ENCODE data around the gene MYO5B. TPM values are rescaled to one million over a fixed set of nuclear protein-coding genes. Genes with fewer than 3 reads are reported as not detected.
A peak's percentile ranks its signal among the peaks of the same experiment; 100 is the strongest.

MYO5B gene
- total and polyA plus RNA-seq, 2 of the 4 experiments (the other 2 are of a cell fraction), result 0.24 to 0.54 TPM

DNA sequence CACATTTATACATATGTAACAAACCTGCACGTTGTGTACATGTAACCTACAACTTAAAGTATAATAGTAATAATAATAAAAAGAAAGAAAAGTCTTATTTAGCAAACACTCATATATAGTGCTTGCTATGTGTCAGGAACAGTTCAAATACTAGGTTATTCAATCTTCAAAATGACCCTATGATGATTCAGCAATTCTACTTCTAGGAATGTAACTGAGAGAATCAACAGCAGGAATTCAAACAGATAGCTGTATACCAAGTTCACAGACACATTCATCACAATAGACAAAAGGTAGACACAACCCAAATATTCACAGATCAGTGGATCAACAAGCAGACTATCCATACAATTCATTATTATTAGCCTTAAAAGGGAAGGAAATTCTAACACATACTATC is 69.5 kb downstream of the MYO5B start:
- Histone ChIP-seq H2BK20ac (ENCODE audit: low read depth, low read length) (no peak overlapping the region), H3K4me3 (ENCODE audit: insufficient read depth, low read depth, low read length) (no peak overlapping the region), H3K18ac (ENCODE audit: low read depth, low read length) (no peak overlapping the region), H3K4me2 (ENCODE audit: low read depth, low read length) (no peak overlapping the region), H3K27ac (ENCODE audit: insufficient read depth, low read length) (no peak overlapping the region), H2BK5ac (ENCODE audit: low read depth, low read length, poor library complexity, severe bottlenecking) (no peak overlapping the region), H3K9ac (ENCODE audit: low read depth, low read length) (no peak overlapping the region), H3K9me1 (ENCODE audit: insufficient read depth, low read length) (no peaks in the 10 kb centered on the region), H4K5ac (ENCODE audit: low read depth, low read length) (no peak overlapping the region), H3K4ac (ENCODE audit: low read depth, low read length) (no peak overlapping the region), H3K23ac (ENCODE audit: low read depth, low read length) (no peak overlapping the region), H2BK120ac (ENCODE audit: low read depth, low read length) (no peak overlapping the region), H2AK9ac (replicated peaks; ENCODE audit: low read depth, low read length, poor library complexity) (no peak overlapping the region), H4K20me1 (ENCODE audit: insufficient read depth, low read length) (no peaks in the 10 kb centered on the region), H3K79me1 (ENCODE audit: low read depth in 1 of 2, low read length in 2 of 2) (no peaks in the 10 kb centered on the region), H3K27me3 (ENCODE audit: control insufficient read depth, insufficient read depth, low read length) (no peaks in the 10 kb centered on the region), H2BK15ac (ENCODE audit: low read depth, low read length) (no peak overlapping the region), H3K36me3 (ENCODE audit: control insufficient read depth, insufficient read depth, low read length) (no peaks in the 10 kb centered on the region), H3K4me1 (ENCODE audit: control insufficient read depth, insufficient read depth, low read length) (no peaks in the 10 kb centered on the region), H4K8ac (ENCODE audit: low read depth in 2 of 2, low read length in 2 of 2) (no peak overlapping the region), H3K56ac (ENCODE audit: extremely low read depth, insufficient read depth, low read length) (no peak overlapping the region), H3K14ac (replicated peaks; ENCODE audit: low read depth, low read length) (no peak overlapping the region), H4K91ac (ENCODE audit: insufficient read depth, low read depth, low read length) (no peak overlapping the region), H3K9me3 (ENCODE audit: control insufficient read depth, insufficient read depth, low read length) (no peaks in the 10 kb centered on the region), H2AK5ac (ENCODE audit: low read depth, low read length) (no peak overlapping the region), H2AFZ (replicated peaks; ENCODE audit: low read length, poor library complexity) (no peak overlapping the region)
- no CpG with 5 or more reads among the region's 1 CpG for WGBS, 2 experiments (ENCODE audit: extremely low coverage in 2 of 2, insufficient read length in 1 of 2)
- intact Hi-C loops (cut with micrococcal nuclease), result no loop called here
- CTCF ChIA-PET, result no interaction called here
- in situ Hi-C loops (cut with MboI; ENCODE audit: low sequenced_read_pairs), result no loop called here
- POLR2A ChIA-PET (ENCODE audit: unreplicated experiment), result no interaction called here
- TF ChIP-seq MAFK (IDR thresholded peaks at IDR 0.05; ENCODE audit: low read depth, low read length), result peak; percentile 57; the same call in 1 of the 2 replicates
- TF ChIP-seq, protein P1, sequence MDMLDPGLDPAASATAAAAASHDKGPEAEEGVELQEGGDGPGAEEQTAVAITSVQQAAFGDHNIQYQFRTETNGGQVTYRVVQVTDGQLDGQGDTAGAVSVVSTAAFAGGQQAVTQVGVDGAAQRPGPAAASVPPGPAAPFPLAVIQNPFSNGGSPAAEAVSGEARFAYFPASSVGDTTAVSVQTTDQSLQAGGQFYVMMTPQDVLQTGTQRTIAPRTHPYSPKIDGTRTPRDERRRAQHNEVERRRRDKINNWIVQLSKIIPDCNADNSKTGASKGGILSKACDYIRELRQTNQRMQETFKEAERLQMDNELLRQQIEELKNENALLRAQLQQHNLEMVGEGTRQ (IDR thresholded peaks at IDR 0.05; ENCODE audit: low read depth, low read length), result no peak
- ATAC-seq (ENCODE audit: low read depth) (no peak), DNase-seq (no peak)
- dilution Hi-C loops (cut with HindIII; ENCODE audit: low sequenced_read_pairs, unreplicated experiment), result no loop called here
- BruUV-seq (replicated peaks), result no TSS peak

Data from IMR-90 (cell line).